ENCODE measurements around the gene IGFBP7.

The IGFBP7 gene

DNA sequence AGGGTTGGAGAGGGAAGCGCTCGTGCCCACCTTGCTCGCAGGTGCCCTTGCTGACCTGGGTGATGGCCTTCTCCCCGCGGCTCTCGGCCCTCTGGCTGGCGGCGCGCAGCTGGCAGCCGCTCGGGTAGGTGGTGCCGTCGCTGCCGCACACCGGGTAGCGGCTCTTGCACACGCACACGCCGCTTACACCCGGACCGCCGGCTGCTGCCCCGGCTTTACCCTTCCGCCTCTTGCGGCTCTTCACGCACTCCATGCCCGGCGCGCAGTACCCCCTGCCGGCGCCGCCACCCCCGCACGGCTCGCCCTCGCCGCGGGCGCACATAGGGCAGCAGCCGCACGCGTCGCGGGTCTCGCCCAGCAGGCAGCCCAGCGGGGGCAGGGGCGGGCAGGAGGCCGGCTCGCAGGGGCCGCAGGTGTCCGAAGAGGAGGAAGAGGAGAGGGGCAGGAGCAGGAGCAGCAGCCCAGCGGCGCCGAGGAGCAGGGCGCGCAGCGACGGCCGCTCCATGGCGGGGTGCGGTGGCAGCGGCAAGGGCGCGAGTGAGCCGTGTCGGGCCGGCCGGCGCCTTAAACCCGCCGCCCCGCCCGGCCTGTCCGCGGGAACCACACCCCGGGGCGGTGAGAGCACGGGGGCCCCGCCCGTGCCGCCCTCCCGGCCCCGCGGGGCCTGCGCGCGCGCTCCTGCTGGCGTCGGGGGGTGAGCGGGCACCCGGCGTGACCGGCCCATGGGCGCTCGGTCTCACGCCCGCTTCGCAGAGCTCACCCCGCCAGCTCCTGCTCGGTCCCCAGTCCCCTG, at the start of gene IGFBP7:
Gene IGFBP7 (minus strand): TSS at position 539 of the 793 bp plus-strand sequence. CDS start 34 bp downstream, at position 505.
- no peak for DNase-seq (ENCODE audit: low read depth)

DNA sequence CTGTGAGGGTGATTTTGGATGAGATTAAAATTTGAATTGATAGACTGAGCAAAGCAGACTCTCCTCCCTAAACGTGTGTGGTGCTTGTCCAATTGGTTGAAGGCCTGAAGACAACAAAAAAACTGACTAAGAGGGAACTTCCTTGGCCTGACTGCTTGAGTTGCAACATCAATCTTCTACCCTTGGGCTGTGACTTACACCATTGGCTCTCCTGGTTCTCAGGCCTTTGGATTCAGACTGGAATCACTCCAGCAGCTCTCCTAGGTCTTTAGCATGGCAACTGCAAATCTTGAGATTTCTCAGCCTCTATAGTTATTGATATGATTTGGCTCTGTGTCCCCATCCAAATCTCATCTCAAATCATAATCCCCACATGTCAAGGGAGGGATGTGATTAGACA, 49.7 kb upstream of the IGFBP7 start:
- no peak for DNase-seq (ENCODE audit: low read depth)

DNA sequence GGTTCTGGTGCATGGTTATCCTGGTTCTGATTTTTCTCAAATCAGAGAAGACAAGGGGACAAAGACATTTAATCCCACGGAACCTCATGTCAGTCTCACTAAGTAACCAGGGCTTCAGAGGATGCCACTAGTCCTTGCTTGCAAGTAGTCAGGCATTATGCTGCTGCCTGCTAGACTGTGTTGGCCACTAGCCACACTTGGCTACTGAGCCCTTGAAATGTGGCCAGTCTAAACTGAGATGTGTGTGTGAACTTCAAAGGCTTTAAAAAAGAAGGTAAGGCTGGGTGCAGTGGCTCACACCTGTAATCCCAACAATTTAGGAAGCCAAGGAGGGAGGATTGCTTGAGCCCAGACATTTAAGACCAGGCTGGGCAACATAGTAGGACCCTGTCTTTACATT, 48.6 kb upstream of the IGFBP7 start:
- DNase-seq (ENCODE audit: low read depth), result no peak

DNA sequence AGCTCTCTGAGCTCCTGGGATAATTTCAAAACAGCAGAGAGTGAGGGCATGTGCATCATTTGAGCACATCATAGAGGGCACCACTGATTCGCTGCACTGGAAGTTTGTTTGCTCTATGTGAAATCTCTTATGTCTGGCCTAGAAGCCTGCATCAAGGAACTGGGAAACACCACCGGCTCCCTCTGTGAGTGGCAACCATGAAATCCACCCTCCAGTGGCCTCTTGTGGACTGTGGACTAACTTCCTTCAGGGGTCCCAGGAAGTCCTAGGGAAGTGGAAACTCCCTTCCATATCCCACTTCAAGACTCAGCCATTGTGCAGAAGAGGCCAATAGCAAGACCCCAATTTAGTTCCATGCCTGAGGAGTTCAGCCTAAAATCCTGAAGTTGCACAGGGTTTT, 48.0 kb upstream of the IGFBP7 start:
- no peak for DNase-seq (ENCODE audit: low read depth)

- DNase-seq (ENCODE audit: low read depth), result no peak
These were observed 47.5 kb upstream of the IGFBP7 start for GRCh38 chr4:57157596-57158137.

DNA sequence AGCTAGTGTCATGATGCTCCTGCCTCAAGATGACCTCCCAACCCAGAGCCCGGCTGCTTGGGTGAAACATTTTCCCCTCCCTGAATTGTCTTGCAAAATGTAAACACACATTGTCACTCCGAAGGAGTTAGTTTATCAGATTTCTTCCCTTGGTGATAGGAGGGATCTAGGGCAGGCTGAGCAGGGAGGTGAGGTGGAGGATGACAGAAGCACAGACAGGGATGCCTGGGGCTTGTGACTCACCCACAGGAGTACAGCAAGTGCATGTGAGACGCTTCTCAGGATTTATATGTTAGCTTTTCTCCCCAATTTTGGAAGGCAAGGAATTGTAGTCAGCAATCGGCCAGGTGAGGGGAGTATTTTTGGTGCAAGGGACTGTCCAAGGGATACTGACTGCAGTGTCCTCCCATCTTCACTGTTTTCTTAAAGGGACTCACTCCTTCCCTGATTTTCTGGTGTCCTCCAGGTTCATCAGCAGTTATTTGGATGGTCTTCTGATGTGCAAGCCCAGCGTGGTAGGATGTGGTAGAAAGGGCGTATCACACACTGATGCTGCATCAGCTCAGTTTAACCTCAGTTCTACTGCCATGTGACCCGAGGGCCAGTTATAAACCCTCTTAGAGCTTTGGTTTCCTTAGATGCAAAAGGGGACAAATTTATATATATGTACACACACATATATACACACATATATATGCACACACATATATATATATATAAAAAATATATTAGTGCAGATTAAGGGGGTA, 46.2 kb upstream of the IGFBP7 start:
- no peak for DNase-seq (ENCODE audit: low read depth)

DNA sequence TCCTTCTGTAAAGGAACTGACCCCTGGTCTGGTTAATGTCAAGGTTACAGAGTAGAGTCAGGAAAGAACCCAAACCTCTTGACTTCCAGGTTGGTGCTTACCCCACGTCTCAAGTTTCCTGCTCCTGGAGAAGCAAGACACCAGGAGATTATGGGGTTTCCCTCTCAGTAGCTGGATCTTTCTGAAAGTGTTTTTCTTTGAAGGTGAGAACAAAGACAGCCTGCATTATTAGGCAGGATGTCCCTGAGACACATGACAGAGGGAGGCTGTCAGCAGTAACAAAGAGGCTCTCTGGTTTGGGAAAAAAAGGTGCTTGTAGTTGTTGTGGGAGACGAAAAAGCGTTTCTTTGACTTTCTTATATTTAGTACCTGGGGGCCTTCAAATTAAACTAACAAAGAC, 44.7 kb upstream of the IGFBP7 start:
- DNase-seq (ENCODE audit: low read depth), result no peak

- DNase-seq (ENCODE audit: low read depth), result no peak
These were observed 44.0 kb upstream of the IGFBP7 start for GRCh38 chr4:57154191-57154590.

- no peak for DNase-seq (ENCODE audit: low read depth)
These were observed 43.0 kb upstream of the IGFBP7 start for GRCh38 chr4:57153207-57153606.

- DNase-seq (ENCODE audit: low read depth), result no peak
These were observed 41.3 kb upstream of the IGFBP7 start for GRCh38 chr4:57151481-57151880.

DNA sequence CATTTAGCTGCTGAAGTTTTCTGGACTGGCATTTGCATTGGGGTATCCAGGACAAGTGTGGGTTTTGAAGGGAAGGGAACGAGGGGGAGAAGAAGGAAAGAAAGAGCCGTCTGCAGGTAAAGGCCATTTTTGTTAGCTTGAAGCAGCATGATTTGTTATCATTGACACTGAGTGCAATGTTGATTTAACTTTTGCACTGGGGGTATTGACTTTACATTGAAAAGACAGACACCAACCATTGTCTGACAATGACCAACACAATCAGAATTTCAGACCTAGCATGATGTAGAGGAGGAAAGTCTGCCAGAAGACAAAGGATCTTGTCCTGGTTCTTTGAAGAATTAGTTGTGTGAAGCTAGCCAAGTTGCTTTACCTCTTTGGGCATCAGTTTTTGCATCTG, 39.6 kb upstream of the IGFBP7 start:
- no peak for DNase-seq (ENCODE audit: low read depth)

- peak; percentile 15 for DNase-seq (ENCODE audit: low read depth)
These were observed 38.8 kb upstream of the IGFBP7 start for GRCh38 chr4:57148831-57149505.

DNA sequence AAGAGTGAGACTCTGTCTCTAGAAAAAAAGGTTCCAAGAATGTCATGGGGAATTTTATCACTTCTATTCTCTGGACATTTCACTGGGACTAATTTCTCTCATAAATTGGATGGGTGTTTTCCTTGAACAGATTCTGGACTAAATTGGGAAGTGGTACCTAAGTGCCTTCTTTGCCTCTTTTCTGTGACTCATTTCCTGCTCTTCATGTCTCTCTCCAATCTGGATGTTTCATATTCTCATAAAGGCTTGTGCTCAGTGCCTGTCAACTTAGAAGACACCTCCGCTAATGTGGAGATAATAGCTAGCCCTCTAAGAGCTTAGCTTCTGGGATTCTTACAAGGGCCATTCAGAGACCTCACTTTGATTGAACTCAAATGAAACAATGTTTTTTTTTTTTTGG, 38.0 kb upstream of the IGFBP7 start:
- DNase-seq (ENCODE audit: low read depth), result no peak

GRCh38 chr4:57147335-57148060, 37.3 kb upstream of the IGFBP7 start:
- DNase-seq (ENCODE audit: low read depth), result no peak

DNA sequence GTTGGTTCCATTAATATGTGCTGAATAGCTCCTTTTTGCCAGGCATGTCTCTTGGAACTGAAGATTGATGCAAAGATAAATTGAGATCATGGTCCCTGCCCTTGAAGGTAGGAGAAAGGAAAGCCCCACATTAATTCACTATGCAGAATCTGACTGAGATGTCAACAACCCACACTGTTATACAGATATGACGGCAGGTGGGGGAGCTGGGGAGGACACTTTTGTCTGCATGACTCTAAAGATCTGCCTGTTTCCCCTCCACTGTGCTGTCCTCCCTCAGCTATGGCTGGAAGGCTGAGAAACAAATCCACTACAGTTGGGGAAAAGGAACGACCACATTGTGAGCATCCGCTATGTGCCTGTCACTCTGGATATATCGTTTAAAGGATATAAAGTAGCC, 36.3 kb upstream of the IGFBP7 start:
- no peak for DNase-seq (ENCODE audit: low read depth)

DNA sequence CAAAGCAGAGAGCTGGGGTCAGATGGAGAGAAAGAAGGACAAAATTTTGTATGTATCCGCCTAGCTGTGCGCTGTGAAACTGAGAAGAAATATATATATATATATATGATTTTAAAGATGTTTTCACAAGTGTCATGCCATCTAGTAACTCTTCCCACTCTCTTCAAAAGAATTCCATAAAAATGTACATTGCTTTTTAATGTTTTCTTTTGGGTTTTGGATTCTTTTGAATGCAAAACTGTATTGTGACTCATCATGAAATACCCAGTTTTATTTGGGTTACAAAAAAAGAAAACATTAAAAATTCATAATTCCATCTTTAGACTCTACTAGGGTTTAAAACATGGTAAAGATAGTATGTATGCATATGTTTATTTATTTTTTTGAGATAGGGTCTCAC, 34.3 kb upstream of the IGFBP7 start:
- DNase-seq (ENCODE audit: low read depth), result no peak

- DNase-seq (ENCODE audit: low read depth), result no peak
These were observed 29.6 kb upstream of the IGFBP7 start for GRCh38 chr4:57139783-57140182.

DNA sequence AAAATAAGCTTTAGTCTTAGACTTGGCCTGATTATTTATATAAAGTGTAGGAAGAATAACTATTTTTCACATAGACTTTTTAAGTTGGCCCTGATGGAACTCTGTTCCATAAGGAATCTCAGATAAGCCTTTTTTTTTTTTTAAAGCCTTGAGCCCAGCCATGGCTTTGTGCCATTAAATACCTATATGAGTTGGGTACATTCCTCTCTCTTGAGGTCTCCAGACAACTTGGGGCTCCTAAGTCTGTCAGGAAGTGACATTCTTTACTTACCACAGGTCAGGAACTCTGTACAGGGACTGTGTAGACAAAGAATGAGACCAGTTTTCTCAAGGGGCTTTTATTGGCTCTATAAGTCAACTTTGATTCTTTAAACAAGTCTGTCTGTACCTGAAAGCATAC, 27.1 kb upstream of the IGFBP7 start:
- DNase-seq (ENCODE audit: low read depth), result no peak

GRCh38 chr4:57136281-57136680, 26.1 kb upstream of the IGFBP7 start:
- peak; percentile 26 for DNase-seq (ENCODE audit: low read depth)

DNA sequence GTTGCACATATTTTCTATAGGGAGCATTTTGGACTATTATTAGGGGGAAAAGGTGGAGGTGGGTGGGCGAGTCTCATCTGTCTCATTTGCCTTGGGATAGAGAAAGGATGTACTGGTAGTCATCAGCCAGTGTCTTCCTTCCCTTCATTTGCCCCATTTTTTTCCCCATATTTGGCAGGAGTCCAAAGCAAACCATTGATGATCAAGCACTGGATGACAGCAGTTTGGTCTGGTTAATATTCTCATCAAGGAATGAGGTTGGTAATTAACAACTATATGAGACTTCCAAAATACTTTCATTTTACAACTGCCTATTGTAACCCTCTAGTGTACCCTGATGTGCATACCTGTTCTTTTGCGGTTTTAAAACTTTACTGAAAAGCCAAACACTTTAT, 22.6 kb upstream of the IGFBP7 start:
- no peak for DNase-seq (ENCODE audit: low read depth)

GRCh38 chr4:57131849-57132742, 21.9 kb upstream of the IGFBP7 start:
- no peak for DNase-seq (ENCODE audit: low read depth)
